Measurements from ENCODE around the gene ALDH1L2. TPM values are rescaled to one million over a fixed set of nuclear protein-coding genes. Genes with fewer than 3 reads are reported as not detected.

Gene ALDH1L2
- total RNA-seq, 1 experiment from 2014 or later, result 5.7 TPM

GRCh38 chr12:105083551-105084105, 630 bp downstream of the ALDH1L2 start:
- DNase-seq (ENCODE audit: low read depth), result peak; percentile 58

GRCh38 chr12:105083031-105083430, 1.2 kb downstream of the ALDH1L2 start:
- DNase-seq (ENCODE audit: low read depth), result no peak

GRCh38 chr12:105078712-105079570, 5.3 kb downstream of the ALDH1L2 start:
- no peak for DNase-seq (ENCODE audit: low read depth)

- DNase-seq (ENCODE audit: low read depth), result no peak
These were observed 6.8 kb downstream of the ALDH1L2 start for GRCh38 chr12:105077435-105077834.

- DNase-seq (ENCODE audit: low read depth), result no peak
These were observed 7.3 kb downstream of the ALDH1L2 start for GRCh38 chr12:105076913-105077312.

GRCh38 chr12:105076098-105076497, 8.2 kb downstream of the ALDH1L2 start:
- DNase-seq (ENCODE audit: low read depth), result no peak

- DNase-seq (ENCODE audit: low read depth), result no peak
These were observed 11.3 kb downstream of the ALDH1L2 start for GRCh38 chr12:105072888-105073488.

- DNase-seq (ENCODE audit: low read depth), result no peak
These were observed 12.3 kb downstream of the ALDH1L2 start for GRCh38 chr12:105071981-105072380.

- DNase-seq (ENCODE audit: low read depth), result no peak
These were observed 14.1 kb downstream of the ALDH1L2 start for GRCh38 chr12:105069936-105070702.

GRCh38 chr12:105067511-105068031, 16.7 kb downstream of the ALDH1L2 start:
- DNase-seq (ENCODE audit: low read depth), result no peak

- DNase-seq (ENCODE audit: low read depth), result no peak
These were observed 19.6 kb downstream of the ALDH1L2 start for GRCh38 chr12:105064564-105065178.

- no peak for DNase-seq (ENCODE audit: low read depth)
These were observed 23.4 kb downstream of the ALDH1L2 start for GRCh38 chr12:105060715-105061378.

- DNase-seq (ENCODE audit: low read depth), result no peak
These were observed 27.1 kb downstream of the ALDH1L2 start for GRCh38 chr12:105057174-105057573.

- DNase-seq (ENCODE audit: low read depth), result peak; percentile 65
These were observed 31.1 kb downstream of the ALDH1L2 start for GRCh38 chr12:105053116-105053572.

GRCh38 chr12:105051981-105052380, 32.3 kb downstream of the ALDH1L2 start:
- DNase-seq (ENCODE audit: low read depth), result no peak

- no peak for DNase-seq (ENCODE audit: low read depth)
These were observed 35.9 kb downstream of the ALDH1L2 start for GRCh38 chr12:105048315-105048714.

- DNase-seq (ENCODE audit: low read depth), result peak; percentile 5
These were observed 37.0 kb downstream of the ALDH1L2 start for GRCh38 chr12:105047308-105047707.

GRCh38 chr12:105041186-105041585, 43.1 kb downstream of the ALDH1L2 start:
- no peak for DNase-seq (ENCODE audit: low read depth)

- DNase-seq (ENCODE audit: low read depth), result no peak
These were observed 43.8 kb downstream of the ALDH1L2 start for GRCh38 chr12:105040476-105040875.

GRCh38 chr12:105036937-105037649, 47.2 kb downstream of the ALDH1L2 start:
- DNase-seq (ENCODE audit: low read depth), result no peak

All from Daoy (cell line).